ENCODE data around the gene NLN.
"Not testable (repeated sequence)": the region's sequence is repeated elsewhere in the genome, so short reads cannot be mapped to it uniquely, and the experiment has no call there.

Gene NLN

DNA sequence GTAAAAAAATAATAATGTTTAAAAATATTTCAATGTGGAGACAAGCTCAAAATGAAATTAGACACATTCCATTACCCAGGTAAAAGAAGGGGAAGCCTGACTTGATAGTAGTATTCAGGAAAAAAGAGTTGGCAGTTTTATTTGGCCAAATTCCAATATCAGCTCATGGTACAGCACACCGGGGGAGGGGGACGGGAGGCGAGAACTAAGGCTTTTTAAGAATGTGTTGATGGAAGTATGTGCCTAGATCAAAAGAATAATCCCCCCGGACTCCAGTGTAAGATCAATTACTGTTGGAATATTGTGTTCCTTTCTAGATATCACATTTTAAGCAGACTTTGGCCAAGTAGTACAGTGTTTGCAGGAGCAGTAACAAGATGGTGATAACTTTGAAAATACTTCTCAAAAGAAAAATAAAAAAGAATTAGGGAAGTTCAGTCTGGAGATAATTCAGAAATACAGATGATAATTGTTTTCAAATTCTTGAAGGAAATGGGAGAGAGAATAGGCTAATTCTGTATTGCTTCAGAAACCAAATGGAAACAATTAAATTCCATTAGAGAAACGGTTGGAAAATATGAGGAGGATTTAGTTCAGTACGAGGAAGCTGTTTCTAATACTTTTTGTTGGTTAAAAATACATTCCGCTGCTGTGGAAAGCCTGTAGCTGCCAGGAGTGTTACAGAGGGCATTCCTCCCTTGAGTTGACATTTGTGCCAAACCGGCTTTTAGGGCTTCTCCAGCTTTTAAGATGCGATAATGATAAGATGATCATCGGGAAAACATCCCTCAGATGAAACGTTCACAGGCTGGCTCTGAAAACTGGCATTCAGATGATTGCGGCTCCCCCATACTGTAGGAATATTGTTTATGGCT, 106.3 kb downstream of the NLN start:
- no peak for DNase-seq (ENCODE audit: insufficient read length, low spot score)

DNA sequence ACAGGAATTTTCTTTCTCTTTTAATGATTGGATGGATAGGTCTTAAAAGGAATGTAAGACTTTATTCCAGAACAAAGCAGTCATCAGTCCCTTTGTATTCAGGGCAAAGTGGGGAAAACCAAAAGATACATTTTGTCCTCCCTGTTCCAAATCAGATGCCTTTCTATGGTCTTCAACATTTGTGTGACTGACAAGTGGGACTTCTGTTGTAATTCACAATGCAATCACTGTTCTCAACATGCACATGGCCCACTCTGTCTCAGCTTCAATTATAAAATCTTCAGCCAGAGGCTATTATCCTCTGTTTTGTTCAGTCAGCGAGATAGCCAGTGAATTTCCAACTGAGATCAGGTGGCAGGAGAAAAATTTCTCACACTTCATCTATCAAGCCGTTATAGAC, 108.9 kb downstream of the NLN start:
- FAIRE-seq: no peak
- DNase-seq (ENCODE audit: insufficient read length, low spot score): no peak

More for the DNA sequence above, 106.3 kb downstream of the NLN start:
- no peak for FAIRE-seq

DNA sequence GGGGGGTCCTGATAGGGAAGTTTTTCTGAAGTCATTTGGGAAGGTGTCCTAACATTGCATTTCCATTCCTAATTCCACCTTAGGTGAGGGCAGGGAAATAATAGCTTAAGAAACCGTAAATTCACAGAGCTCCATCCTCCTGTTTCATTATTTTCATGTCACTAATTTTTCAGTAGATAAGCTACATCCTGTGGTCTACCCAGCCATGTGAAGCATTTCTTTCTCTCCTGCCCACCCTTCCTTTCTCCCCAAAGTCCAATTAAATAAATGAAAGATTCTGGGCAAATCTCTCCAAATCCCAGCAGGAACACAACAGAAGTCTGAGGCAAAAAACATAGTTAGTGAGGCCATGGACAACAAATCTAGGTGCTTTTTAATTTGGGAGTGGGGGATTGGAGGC, 109.3 kb downstream of the NLN start:
- FAIRE-seq: no peak
- no peak for DNase-seq (ENCODE audit: insufficient read length, low spot score)

DNA sequence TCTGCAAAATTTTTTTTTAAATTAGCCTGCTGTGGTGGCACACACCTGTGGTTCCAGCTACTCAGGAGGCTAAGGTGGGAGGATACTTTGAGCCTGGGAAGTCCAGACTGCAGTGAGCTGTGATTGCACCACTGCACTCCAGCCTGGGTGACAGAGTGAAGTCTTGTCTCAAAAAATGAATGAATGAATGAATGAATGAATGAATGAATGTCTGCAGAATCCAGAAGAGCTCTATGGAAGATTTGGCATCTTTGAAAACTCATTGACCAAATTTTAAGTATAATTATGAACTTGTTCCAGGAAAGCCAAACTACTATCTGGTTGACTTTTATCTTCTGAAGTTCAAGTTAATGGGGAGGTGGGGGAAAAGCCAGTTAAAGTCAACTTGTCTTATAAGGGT, 110.1 kb downstream of the NLN start:
- DNase-seq (ENCODE audit: insufficient read length, low spot score) (no peak), FAIRE-seq (no peak)

- DNase-seq (ENCODE audit: insufficient read length, low spot score) (no peak), FAIRE-seq (no peak)
Observed at GRCh38 chr5:65832603-65833228, 110.7 kb downstream of the NLN start.

GRCh38 chr5:65833780-65834179, 111.8 kb downstream of the NLN start:
- FAIRE-seq (peak; percentile 55), DNase-seq (ENCODE audit: insufficient read length, low spot score) (no peak)

GRCh38 chr5:65834306-65834705, 112.3 kb downstream of the NLN start:
- FAIRE-seq: no peak

GRCh38 chr5:65835191-65835590, 113.2 kb downstream of the NLN start:
- DNase-seq (ENCODE audit: insufficient read length, low spot score): no peak
- no peak for FAIRE-seq

More at GRCh38 chr5:65834306-65834705, 112.3 kb downstream of the NLN start:
- no peak for DNase-seq (ENCODE audit: insufficient read length, low spot score)

DNA sequence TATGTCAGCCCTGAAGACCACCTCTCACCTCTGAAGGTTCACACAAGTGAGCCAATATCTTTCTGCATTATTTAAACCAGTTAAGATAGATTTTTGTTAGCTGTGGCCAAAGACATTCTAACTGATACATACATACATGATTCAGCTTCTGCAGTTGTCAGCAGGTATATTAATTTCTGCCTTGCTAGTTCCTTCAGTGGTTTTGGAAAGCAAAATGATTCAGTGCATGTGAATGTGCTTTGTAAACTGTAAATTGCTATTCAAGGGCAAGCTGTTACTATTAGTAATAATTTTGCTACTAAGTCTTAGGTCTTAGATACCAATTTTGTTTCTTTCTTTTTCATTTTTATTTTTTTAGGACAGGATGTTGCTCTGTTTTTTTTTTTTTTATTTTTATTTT, 115.1 kb downstream of the NLN start:
- peak; percentile 35 for DNase-seq (ENCODE audit: insufficient read length, low spot score)

DNA sequence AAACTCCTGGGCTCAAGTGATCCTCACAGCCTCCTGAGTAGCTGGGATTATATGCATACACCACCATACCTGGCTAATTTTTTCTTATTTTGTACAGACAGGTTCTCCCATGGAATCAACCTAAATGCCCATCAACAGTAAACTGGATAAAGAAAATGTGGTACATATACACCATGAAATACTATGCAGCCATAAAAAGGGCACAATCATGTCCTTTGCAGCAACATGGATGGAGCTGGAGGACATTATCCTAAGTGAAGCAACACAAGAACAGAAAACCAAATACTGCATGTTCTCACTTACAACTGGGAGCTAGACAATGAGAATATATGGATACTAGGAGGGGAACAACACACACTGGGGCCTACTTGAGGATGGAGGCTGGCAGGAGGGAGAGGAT, 117.2 kb downstream of the NLN start:
- not testable (repeated sequence) for FAIRE-seq; DNase-seq (ENCODE audit: insufficient read length, low spot score)

More for the DNA sequence above, 115.1 kb downstream of the NLN start:
- no peak for FAIRE-seq

GRCh38 chr5:65840071-65840470, 118.1 kb downstream of the NLN start:
- no peak for DNase-seq (ENCODE audit: insufficient read length, low spot score)
- no peak for FAIRE-seq

DNA sequence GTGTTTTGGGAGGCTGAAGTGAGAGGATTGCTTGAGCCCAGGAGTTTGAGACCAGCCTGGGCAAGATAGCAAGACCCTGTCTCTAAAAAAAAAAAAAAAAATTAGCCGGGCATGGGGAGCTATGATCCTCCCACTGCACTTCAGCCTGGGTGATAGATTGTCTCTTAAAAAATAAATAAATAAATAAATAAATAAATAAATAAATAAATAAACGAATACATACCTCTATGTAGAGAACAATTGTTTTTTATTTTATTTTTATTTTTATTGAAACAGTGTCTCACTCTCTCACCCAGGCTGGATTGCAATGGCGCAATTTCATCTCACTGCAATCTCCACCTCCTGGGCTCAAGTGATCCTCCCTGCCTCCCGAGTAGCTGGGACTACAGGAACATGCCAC, 122.8 kb downstream of the NLN start:
- FAIRE-seq; DNase-seq (ENCODE audit: insufficient read length, low spot score): not testable (repeated sequence)

- FAIRE-seq (no peak), DNase-seq (ENCODE audit: insufficient read length, low spot score) (no peak)
Observed at GRCh38 chr5:65846101-65846500, 124.1 kb downstream of the NLN start.

GRCh38 chr5:65847019-65847418, 125.0 kb downstream of the NLN start:
- not testable (repeated sequence) for FAIRE-seq

GRCh38 chr5:65849918-65850317, 127.9 kb downstream of the NLN start:
- FAIRE-seq; DNase-seq (ENCODE audit: insufficient read length, low spot score): not testable (repeated sequence)

More at GRCh38 chr5:65847019-65847418, 125.0 kb downstream of the NLN start:
- DNase-seq (ENCODE audit: insufficient read length, low spot score): not testable (repeated sequence)

DNA sequence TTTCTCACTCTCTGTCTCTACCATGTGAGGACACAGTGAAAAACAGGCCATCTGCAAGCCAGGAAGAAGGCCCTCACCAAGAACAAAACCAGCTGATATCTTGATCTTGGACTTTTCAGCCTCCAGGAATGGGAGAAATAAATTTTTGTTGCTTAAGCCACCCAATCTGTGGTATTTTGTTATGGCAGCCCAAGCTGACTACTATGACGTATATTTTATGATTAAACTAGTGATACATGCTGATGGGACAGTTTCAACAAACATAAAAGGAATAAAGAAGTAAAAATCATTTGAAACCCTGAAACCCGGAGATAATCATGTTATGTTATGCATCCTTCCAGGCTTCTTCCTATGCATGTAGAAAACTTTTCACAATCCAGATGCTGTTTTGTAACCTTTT, 132.9 kb downstream of the NLN start:
- FAIRE-seq: no peak
- no peak for DNase-seq (ENCODE audit: insufficient read length, low spot score)

GRCh38 chr5:65855766-65856315, 133.8 kb downstream of the NLN start:
- no peak for DNase-seq (ENCODE audit: insufficient read length, low spot score)
- no peak for FAIRE-seq

DNA sequence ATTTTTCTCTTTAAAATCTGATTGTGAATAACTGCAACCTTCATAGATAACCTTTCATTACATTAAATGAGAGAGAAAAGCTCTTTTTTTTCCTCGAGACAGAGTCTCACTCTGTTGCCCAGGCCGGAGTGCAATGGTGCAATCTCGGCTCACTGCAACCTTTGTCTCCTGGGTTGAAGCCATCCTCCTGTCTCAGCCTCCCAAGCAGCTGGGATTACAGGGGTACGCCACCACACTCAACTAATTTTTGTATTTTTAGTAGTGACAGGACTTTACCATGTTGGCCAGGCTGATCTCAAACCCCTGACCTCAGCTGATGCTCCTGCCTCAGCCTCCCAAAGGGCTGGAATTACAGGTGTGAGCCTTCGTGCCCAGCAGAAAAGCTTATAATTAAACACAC, 134.5 kb downstream of the NLN start:
- no peak for DNase-seq (ENCODE audit: insufficient read length, low spot score)
- no peak for FAIRE-seq

GRCh38 chr5:65858316-65858715, 136.3 kb downstream of the NLN start:
- DNase-seq (ENCODE audit: insufficient read length, low spot score) (no peak), FAIRE-seq (no peak)

- DNase-seq (ENCODE audit: insufficient read length, low spot score): peak; percentile 66
- FAIRE-seq: no peak
Observed at GRCh38 chr5:65861830-65862241, 139.8 kb downstream of the NLN start.

DNA sequence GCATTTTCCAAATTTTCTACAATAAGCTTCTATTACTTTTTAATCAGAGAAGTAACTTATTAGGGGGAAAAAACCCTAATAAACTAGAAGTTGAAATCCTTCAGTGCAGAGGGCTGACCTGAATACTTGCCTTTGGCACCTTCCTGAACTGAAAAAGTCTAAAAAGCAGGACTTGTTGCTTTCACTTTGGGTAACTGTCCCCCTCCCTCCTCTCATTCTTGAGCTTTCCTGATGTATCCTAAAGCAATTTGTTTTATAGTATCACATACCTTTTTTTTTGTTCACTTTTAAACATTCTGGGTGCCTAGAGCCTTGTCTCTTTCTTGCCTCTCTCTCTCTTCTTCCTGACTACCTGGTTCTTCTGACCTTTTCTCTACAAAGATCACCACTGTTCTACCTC, 140.4 kb downstream of the NLN start:
- FAIRE-seq: no peak

DNA sequence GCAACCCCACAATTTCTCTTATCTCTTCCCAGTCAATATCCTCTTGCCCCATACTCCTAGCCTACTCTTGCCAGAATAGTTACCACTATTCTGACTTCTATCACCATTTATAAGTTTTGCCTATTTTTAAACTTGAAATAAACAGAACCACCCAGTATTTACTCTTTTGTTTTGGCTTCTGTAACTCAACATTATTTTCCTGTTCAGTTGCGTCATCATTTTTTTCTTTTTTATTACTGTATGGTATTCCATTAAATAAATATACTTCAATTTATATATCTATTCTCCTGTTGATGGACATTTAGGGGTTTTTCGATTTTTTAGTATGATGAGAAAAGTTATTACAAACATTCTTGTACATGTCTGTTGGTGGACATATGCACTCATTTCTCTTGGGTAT, 141.7 kb downstream of the NLN start:
- DNase-seq (ENCODE audit: insufficient read length, low spot score): no peak

More for the DNA sequence above, 140.4 kb downstream of the NLN start:
- no peak for DNase-seq (ENCODE audit: insufficient read length, low spot score)

More for the DNA sequence above, 141.7 kb downstream of the NLN start:
- no peak for FAIRE-seq
